ENCODE data around the gene INCENP. TPM values are rescaled to one million over a fixed set of nuclear protein-coding genes. Genes with fewer than 3 reads are reported as not detected.

INCENP gene
- total and polyA plus RNA-seq, 10 of the 15 experiments (the other 5 are each of a cell fraction or from before 2014, with no cell fraction given) = 1.4 to 96.8 (median 29.0) TPM

DNA sequence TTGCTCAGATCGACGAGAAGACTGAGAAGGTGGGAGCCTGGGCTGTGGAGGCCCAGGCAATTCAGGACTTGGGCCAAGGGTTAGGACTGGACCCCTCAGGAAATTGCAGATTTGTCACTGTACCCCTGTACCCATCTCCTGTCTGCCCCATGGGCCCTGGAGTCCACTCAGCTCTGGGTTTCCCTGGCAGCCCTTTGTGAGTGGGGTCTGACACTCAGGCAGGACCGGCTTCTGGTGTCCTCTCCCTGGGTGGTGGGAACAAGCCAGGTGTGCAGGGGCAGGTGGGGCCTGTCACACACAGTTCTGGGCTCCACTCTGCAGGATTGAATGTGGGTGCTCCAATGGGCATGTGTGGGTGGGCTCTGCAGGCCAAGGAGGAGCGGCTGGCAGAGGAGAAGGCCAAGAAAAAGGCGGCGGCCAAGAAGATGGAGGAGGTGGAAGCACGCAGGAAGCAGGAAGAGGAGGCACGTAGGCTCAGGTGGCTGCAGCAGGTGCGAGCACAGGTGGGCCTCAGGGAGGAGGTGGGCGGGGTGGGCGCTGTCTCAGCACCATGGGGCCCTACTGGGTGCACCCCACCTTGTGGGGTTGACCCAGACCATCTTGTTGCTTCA is 21.6 kb downstream of the INCENP start (continued):
- TF ChIP-seq, protein P1, sequence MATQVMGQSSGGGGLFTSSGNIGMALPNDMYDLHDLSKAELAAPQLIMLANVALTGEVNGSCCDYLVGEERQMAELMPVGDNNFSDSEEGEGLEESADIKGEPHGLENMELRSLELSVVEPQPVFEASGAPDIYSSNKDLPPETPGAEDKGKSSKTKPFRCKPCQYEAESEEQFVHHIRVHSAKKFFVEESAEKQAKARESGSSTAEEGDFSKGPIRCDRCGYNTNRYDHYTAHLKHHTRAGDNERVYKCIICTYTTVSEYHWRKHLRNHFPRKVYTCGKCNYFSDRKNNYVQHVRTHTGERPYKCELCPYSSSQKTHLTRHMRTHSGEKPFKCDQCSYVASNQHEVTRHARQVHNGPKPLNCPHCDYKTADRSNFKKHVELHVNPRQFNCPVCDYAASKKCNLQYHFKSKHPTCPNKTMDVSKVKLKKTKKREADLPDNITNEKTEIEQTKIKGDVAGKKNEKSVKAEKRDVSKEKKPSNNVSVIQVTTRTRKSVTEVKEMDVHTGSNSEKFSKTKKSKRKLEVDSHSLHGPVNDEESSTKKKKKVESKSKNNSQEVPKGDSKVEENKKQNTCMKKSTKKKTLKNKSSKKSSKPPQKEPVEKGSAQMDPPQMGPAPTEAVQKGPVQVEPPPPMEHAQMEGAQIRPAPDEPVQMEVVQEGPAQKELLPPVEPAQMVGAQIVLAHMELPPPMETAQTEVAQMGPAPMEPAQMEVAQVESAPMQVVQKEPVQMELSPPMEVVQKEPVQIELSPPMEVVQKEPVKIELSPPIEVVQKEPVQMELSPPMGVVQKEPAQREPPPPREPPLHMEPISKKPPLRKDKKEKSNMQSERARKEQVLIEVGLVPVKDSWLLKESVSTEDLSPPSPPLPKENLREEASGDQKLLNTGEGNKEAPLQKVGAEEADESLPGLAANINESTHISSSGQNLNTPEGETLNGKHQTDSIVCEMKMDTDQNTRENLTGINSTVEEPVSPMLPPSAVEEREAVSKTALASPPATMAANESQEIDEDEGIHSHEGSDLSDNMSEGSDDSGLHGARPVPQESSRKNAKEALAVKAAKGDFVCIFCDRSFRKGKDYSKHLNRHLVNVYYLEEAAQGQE (IDR thresholded peaks at IDR 0.05; ENCODE audit: low read depth, low read length) = no peak
- TF ChIP-seq SIX5 (IDR thresholded peaks at IDR 0.05; ENCODE audit: low read depth, low read length, severe bottlenecking) (no peak), NBN (IDR thresholded peaks at IDR 0.05) (no peak), DPF2 (IDR thresholded peaks at IDR 0.05) (no peak), SUPT20H (IDR thresholded peaks at IDR 0.05; ENCODE audit: borderline replicate concordance, control insufficient read depth, low read depth, low read length) (no peak)

DNA sequence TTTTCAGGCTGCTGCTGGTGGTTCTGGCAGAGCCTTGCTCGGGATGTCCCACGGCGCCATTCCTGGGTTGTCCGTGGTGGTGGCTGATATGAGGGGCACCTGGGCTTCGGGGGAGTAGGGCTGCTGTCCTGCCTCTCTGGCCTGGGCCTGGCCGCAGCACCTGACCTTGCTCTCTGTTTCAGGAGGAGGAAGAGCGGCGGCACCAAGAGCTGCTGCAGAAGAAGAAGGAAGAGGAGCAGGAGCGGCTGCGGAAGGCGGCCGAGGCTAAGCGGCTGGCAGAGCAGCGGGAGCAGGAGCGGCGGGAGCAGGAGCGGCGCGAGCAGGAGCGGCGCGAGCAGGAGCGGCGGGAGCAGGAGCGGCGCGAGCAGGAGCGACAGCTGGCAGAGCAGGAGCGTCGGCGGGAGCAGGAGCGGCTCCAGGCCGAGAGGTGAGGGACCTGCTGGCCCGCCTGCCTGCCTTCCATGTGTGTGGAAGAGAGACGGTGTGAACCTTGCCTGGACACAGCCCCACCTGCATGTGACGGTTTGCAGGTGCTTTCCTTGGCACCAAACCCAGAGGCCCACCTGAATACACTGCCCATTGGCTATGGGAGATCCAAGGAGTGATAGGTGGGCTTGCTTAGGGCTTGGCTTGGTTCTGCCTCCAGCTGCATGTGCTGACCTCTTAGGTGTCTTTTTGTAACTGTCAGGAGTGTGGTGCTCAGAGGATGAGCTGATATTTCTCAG is 22.8 kb downstream of the INCENP start:
- ChIA-PET SMC1A (ENCODE audit: uncharacterized antibody, unreplicated experiment) (no interaction called here), POLR2A (no interaction called here), CTCF (no interaction called here), RAD21 (ENCODE audit: unreplicated experiment) (no interaction called here)
- Histone ChIP-seq H3K4me3 (no peak overlapping the region), H3K4me1 (ENCODE audit: control insufficient read depth, insufficient read depth, low read length) (no peaks in the 10 kb centered on the region), H3K9ac (ENCODE audit: control insufficient read depth, insufficient read depth, low read length) (no peak overlapping the region), H3K9me3 (replicated peaks; ENCODE audit: control insufficient read depth, insufficient read depth, low read length) (no peaks in the 10 kb centered on the region), H3K4me2 (ENCODE audit: control insufficient read depth, insufficient read depth) (no peak overlapping the region), H2AFZ (ENCODE audit: control insufficient read depth, low read depth, low read length) (no peak overlapping the region), H3K79me2 (ENCODE audit: control insufficient read depth, insufficient read depth, low read length) (no peaks in the 10 kb centered on the region), H4K20me1 (ENCODE audit: control insufficient read depth, insufficient read depth) (no peaks in the 10 kb centered on the region; the same call in none of the 2 replicates), H3K27ac (ENCODE audit: control insufficient read depth, insufficient read depth) (no peak overlapping the region), H3K27me3 (replicated peaks in 1 of 2; ENCODE audit: control insufficient read depth in 2 of 2, insufficient read depth in 2 of 2, low read length in 1 of 2) (no peaks in the 10 kb centered on the region), H3K36me3 (ENCODE audit: control insufficient read depth in 2 of 2, insufficient read depth in 2 of 2, low read length in 1 of 2) (peaks cover 54 to 67% of the 10 kb centered on the region in 2 experiments)
- DNase-seq (ENCODE audit: low read depth, low spot score) (no peak), ATAC-seq (no peak), FAIRE-seq (no peak)
- in situ Hi-C loops (cut with MboI) (no loop called here), intact Hi-C loops (cut with micrococcal nuclease; ENCODE audit: unreplicated experiment) (no loop called here)
- WGBS (ENCODE audit: insufficient coverage, insufficient replicate concordance, low lambda C conversion rate, missing lambda C conversion rate) = 95% methylated on average over 33 of the region's 36 CpGs
- TF ChIP-seq HCFC1 (IDR thresholded peaks at IDR 0.05; ENCODE audit: low read length) (no peak), SRF (IDR thresholded peaks at IDR 0.05; ENCODE audit: low read depth in 2 of 2, low read length in 2 of 2) (no peak), RELA (IDR thresholded peaks at IDR 0.05; ENCODE audit: borderline replicate concordance, partially characterized antibody) (no peak), KLF5 (IDR thresholded peaks at IDR 0.05; ENCODE audit: partially characterized antibody) (no peak), KDM1A (IDR thresholded peaks at IDR 0.05; ENCODE audit: borderline replicate concordance) (no peak), ZBTB33 (IDR thresholded peaks at IDR 0.05) (no peak), MTA2 (IDR thresholded peaks at IDR 0.05; ENCODE audit: low read depth) (no peak), NR2F1 (conservative IDR thresholded peaks at IDR 0.05) (no peak), SMC3 (IDR thresholded peaks at IDR 0.05; ENCODE audit: borderline replicate concordance, low read length) (no peak), IKZF2 (IDR thresholded peaks at IDR 0.05) (no peak), SMAD5 (IDR thresholded peaks at IDR 0.05; ENCODE audit: low read depth) (no peak)
- TF ChIP-seq, protein P2, sequence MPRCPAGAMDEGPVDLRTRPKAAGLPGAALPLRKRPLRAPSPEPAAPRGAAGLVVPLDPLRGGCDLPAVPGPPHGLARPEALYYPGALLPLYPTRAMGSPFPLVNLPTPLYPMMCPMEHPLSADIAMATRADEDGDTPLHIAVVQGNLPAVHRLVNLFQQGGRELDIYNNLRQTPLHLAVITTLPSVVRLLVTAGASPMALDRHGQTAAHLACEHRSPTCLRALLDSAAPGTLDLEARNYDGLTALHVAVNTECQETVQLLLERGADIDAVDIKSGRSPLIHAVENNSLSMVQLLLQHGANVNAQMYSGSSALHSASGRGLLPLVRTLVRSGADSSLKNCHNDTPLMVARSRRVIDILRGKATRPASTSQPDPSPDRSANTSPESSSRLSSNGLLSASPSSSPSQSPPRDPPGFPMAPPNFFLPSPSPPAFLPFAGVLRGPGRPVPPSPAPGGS (IDR thresholded peaks at IDR 0.05; ENCODE audit: borderline replicate concordance, insufficient read depth, low read depth, low read length, poor library complexity, severe bottlenecking) = no peak
- BruUV-seq (replicated peaks) = no TSS peak
